Measurements from ENCODE around the gene PDE8B. TPM values are rescaled to one million over a fixed set of nuclear protein-coding genes. Genes with fewer than 3 reads are reported as not detected.
A peak's percentile ranks its signal among the peaks of the same experiment; 100 is the strongest.

Gene PDE8B
- total RNA-seq, 1 experiment from 2014 or later = not detected

DNA sequence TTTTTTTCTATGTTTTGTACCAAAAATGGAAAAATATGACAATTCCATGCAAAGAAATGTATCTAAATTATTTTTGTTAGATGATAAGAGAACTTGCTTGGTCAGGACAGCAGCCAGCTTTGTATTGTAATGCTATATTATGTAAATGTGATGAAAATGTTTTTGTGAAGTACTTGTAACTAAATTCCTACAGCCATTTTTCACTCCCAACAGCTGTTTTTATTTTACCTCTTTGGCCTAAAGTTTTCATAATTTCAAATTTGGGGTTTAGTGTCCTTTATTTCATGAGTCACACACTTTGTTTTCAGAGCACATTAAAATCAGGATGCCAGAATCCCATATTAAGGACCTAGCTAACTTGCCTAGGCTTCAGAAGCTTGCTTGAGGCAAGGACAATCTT, 217.5 kb downstream of the PDE8B start:
- ATAC-seq (no peak), DNase-seq (no peak)
- Histone ChIP-seq H3F3A (ENCODE audit: low read length, unreplicated experiment) (peaks cover 10% of the 10 kb centered on the region), H4K20me1 (ENCODE audit: low read length) (peaks cover 4% of the 10 kb centered on the region; the same call in 1 of the 2 replicates), H3K4me1 (ENCODE audit: insufficient read depth, low read length) (peaks cover 47% of the 10 kb centered on the region), H3K4me2 (ENCODE audit: low read length) (no peak overlapping the region), H3K79me2 (ENCODE audit: low read length) (no peaks in the 10 kb centered on the region), H2AFZ (ENCODE audit: low read length) (no peak overlapping the region), H3K27me3 (ENCODE audit: low read length) (no peaks in the 10 kb centered on the region), H3K9ac (ENCODE audit: low read length) (no peak overlapping the region), H3K4me3 (ENCODE audit: low read length) (no peak overlapping the region), H3K36me3 (ENCODE audit: low read depth, low read length) (peaks cover 4% of the 10 kb centered on the region), H3K9me2 (replicated peaks; ENCODE audit: low read length) (no peaks in the 10 kb centered on the region), H3K27ac (ENCODE audit: low read length) (no peak overlapping the region), H3K9me3 (ENCODE audit: low read length) (no peaks in the 10 kb centered on the region)
- TF ChIP-seq EZH2phosphoT487 (IDR thresholded peaks at IDR 0.05; ENCODE audit: borderline replicate concordance, low read length) = no peak
- no peak for TF ChIP-seq EZH2 (IDR thresholded peaks at IDR 0.05; ENCODE audit: low read length, unreplicated experiment)
- no TSS peak for BruUV-seq (replicated peaks)
- intact Hi-C loops (cut with micrococcal nuclease) = no loop called here
- ChIA-PET CTCF (no interaction called here), POLR2A (ENCODE audit: unreplicated experiment) (no interaction called here)

DNA sequence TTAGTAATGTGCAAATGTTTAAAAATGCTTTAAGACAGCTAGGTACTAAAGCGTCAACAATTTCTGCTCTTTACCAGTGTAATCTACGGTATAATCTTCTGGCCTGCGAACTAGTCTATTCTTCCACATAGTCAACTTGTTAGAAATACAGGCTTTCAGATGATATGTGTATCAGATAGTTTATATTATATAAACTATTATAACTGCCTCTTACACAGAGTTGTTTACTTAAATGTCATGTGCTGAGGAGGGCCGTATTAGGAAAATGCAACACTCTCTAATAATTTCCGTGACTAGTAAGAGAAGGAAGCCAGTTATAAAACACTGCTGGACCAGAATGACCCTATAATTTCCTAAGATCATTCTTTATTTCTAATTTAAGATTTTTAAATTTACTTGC, 218.0 kb downstream of the PDE8B start:
- no peaks in the 10 kb centered on the region for H3K27me3 ChIP-seq (ENCODE audit: low read length)
- peaks cover 10% of the 10 kb centered on the region for H3F3A ChIP-seq (ENCODE audit: low read length, unreplicated experiment)
- intact Hi-C loops (cut with micrococcal nuclease) = no loop called here
- peaks cover 4% of the 10 kb centered on the region for H3K36me3 ChIP-seq (ENCODE audit: low read depth, low read length)
- no peak overlapping the region for H3K27ac ChIP-seq (ENCODE audit: low read length)
- H3K4me3 ChIP-seq (ENCODE audit: low read length) = no peak overlapping the region
- H3K9me2 ChIP-seq (replicated peaks; ENCODE audit: low read length) = no peaks in the 10 kb centered on the region
- CTCF ChIA-PET = no interaction called here
- no TSS peak for BruUV-seq (replicated peaks)
- no peak for DNase-seq
- H2AFZ ChIP-seq (ENCODE audit: low read length) = no peak overlapping the region
- peaks cover 47% of the 10 kb centered on the region for H3K4me1 ChIP-seq (ENCODE audit: insufficient read depth, low read length)
- TF ChIP-seq EZH2phosphoT487 (IDR thresholded peaks at IDR 0.05; ENCODE audit: borderline replicate concordance, low read length) = no peak
- TF ChIP-seq, protein P1, sequence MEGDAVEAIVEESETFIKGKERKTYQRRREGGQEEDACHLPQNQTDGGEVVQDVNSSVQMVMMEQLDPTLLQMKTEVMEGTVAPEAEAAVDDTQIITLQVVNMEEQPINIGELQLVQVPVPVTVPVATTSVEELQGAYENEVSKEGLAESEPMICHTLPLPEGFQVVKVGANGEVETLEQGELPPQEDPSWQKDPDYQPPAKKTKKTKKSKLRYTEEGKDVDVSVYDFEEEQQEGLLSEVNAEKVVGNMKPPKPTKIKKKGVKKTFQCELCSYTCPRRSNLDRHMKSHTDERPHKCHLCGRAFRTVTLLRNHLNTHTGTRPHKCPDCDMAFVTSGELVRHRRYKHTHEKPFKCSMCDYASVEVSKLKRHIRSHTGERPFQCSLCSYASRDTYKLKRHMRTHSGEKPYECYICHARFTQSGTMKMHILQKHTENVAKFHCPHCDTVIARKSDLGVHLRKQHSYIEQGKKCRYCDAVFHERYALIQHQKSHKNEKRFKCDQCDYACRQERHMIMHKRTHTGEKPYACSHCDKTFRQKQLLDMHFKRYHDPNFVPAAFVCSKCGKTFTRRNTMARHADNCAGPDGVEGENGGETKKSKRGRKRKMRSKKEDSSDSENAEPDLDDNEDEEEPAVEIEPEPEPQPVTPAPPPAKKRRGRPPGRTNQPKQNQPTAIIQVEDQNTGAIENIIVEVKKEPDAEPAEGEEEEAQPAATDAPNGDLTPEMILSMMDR (conservative IDR thresholded peaks at IDR 0.05; ENCODE audit: low read depth, low read length) = no peak
- no peak for TF ChIP-seq EZH2 (IDR thresholded peaks at IDR 0.05; ENCODE audit: low read length, unreplicated experiment)
- H3K9me3 ChIP-seq (ENCODE audit: low read length) = no peaks in the 10 kb centered on the region
- POLR2A ChIA-PET (ENCODE audit: unreplicated experiment) = no interaction called here
- ATAC-seq = no peak
- no peak overlapping the region for H3K4me2 ChIP-seq (ENCODE audit: low read length)
- peaks cover 4% of the 10 kb centered on the region; the same call in 1 of the 2 replicates for H4K20me1 ChIP-seq (ENCODE audit: low read length)
- no peaks in the 10 kb centered on the region for H3K79me2 ChIP-seq (ENCODE audit: low read length)
- H3K9ac ChIP-seq (ENCODE audit: low read length) = no peak overlapping the region

DNA sequence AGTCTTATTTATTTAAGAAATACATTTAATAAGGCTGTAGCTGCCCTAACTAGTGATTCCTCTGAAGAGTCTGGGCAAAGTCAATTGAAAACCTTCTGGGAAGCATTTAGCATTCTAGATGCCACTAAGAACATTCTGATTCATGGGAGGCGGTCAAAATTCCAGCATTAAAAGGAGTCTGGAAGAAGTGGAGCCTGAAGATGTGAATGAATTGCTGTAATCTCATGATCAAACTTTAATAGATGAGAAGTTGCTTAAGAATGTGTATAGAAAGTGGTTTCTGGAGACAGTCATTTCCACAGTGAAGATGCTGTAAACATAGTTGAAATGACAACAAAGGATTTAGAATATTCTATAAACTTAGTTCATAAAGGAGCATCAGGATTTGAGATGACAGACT, 220.2 kb downstream of the PDE8B start:
- Histone ChIP-seq H3K4me1 (ENCODE audit: insufficient read depth, low read length) (peaks cover 45% of the 10 kb centered on the region), H3K9me3 (ENCODE audit: low read length) (no peaks in the 10 kb centered on the region), H3K79me2 (ENCODE audit: low read length) (no peaks in the 10 kb centered on the region), H3F3A (ENCODE audit: low read length, unreplicated experiment) (peaks cover 10% of the 10 kb centered on the region), H3K4me2 (ENCODE audit: low read length) (peak overlapping the region; percentile 58), H3K9me2 (replicated peaks; ENCODE audit: low read length) (no peaks in the 10 kb centered on the region), H4K20me1 (ENCODE audit: low read length) (peaks cover 4% of the 10 kb centered on the region; the same call in 1 of the 2 replicates), H3K27me3 (ENCODE audit: low read length) (no peaks in the 10 kb centered on the region), H3K4me3 (ENCODE audit: low read length) (no peak overlapping the region), H3K36me3 (ENCODE audit: low read depth, low read length) (peaks cover 4% of the 10 kb centered on the region), H3K9ac (ENCODE audit: low read length) (no peak overlapping the region), H2AFZ (ENCODE audit: low read length) (no peak overlapping the region), H3K27ac (ENCODE audit: low read length) (peak overlapping the region; percentile 44; the same call in 1 of the 2 replicates)
- ChIA-PET CTCF (no interaction called here), POLR2A (ENCODE audit: unreplicated experiment) (no interaction called here)
- TF ChIP-seq, protein P1 (conservative IDR thresholded peaks at IDR 0.05; ENCODE audit: low read depth, low read length) = no peak
- TF ChIP-seq EZH2 (IDR thresholded peaks at IDR 0.05; ENCODE audit: low read length, unreplicated experiment) (no peak), EZH2phosphoT487 (IDR thresholded peaks at IDR 0.05; ENCODE audit: borderline replicate concordance, low read length) (no peak)
- DNase-seq (peak; percentile 61), ATAC-seq (peak; percentile 17)
- intact Hi-C loops (cut with micrococcal nuclease) = loop anchor here (2.0 to 10.0 kb wide), 4 partner anchors 62 to 566 kb away; partner anchors contain the start of gene WDR41
- no TSS peak for BruUV-seq (replicated peaks)
